Kidney (tissue), 14 donors: Measurements from ENCODE around the gene NRCAM. TPM values are rescaled to one million over a fixed set of nuclear protein-coding genes. Genes with fewer than 3 reads are reported as not detected.

Source experiments
- DNase-seq, 5 donors: peaks; one replicate each; pipeline ENCODE4 v3.0.0-alpha.2; 2013 to 2020
- FAIRE-seq: peaks from 2 replicates; lab custom pipeline; 2012; peaks lifted over from hg19 to GRCh38; lab: Jason Lieb, UNC
- H3K27ac ChIP-seq, 2 donors: one replicate each; pipeline ENCODE4 v1.7.0; 2013; ENCODE audit warnings: low read depth in 2 of 2, low read length in 2 of 2, inconsistent platforms in 1 of 2
- H3K27me3 ChIP-seq: one replicate; pipeline ENCODE4 v1.7.1; 2013; ENCODE audit warnings: low read length, inconsistent platforms; ENCODE audit not compliant: control insufficient read depth, insufficient read depth
- H3K36me3 ChIP-seq, 3 donors: one replicate each; pipeline versions ENCODE4 v1.7.0 to v1.7.1; 2013; ENCODE audit warnings: low read length in 3 of 3, control low read depth in 1 of 3, inconsistent platforms in 1 of 3; ENCODE audit not compliant: insufficient read depth in 3 of 3, control insufficient read depth in 2 of 3
- H3K4me1 ChIP-seq, 3 donors: one replicate each; pipeline versions ENCODE4 v1.7.0 to v1.7.1; 2013; ENCODE audit warnings: low read length in 3 of 3, inconsistent platforms in 1 of 3, low read depth in 1 of 3; ENCODE audit not compliant: control insufficient read depth in 2 of 3, insufficient read depth in 2 of 3
- H3K4me3 ChIP-seq, 3 donors: one replicate each; pipeline versions ENCODE4 v1.7.0 to v1.8.1; 2013; ENCODE audit warnings: low read length in 3 of 3, control low read depth in 1 of 3, inconsistent platforms in 1 of 3
- H3K9ac ChIP-seq, 3 donors: one replicate each; pipeline versions ENCODE4 v1.7.0 to v1.7.1; 2013; ENCODE audit warnings: low read length in 3 of 3, control low read depth in 1 of 3, inconsistent platforms in 1 of 3
- H3K9me3 ChIP-seq, 3 donors: one replicate each; pipeline versions ENCODE4 v1.7.0 to v1.7.1; 2013; ENCODE audit warnings: low read length in 3 of 3, control low read depth in 1 of 3, inconsistent platforms in 1 of 3; ENCODE audit not compliant: control insufficient read depth in 2 of 3, insufficient read depth in 1 of 3
- CTCF ChIP-seq: IDR thresholded peaks from 3 replicates; pipeline ENCODE4 v1.5.1; 2012; ENCODE audit warnings: mild to moderate bottlenecking, moderate library complexity, borderline replicate concordance; ENCODE audit not compliant: insufficient read depth; ENCODE audit errors: extremely low read depth
- intact Hi-C: fragments of 100-400 bp; cut with DNase I; formaldehyde crosslinking; loops from one replicate; pipeline ENCODE4 v1.11.1; 2022
- polyA plus RNA-seq: library from polyadenylated mRNA; stranded (reverse); fragments of 350-450 nt; fragmentation: Illumina TruSeq; extraction: RNeasy Lipid Tissue Mini Kit (QIAGEN cat#74804); gene quantifications from one replicate; pipeline ENCODE4 v1.2.3, GENCODE V29; 2014; ENCODE audit warnings: low read depth, low replicate concordance; ENCODE audit not compliant: insufficient read depth
- total RNA-seq: library from RNA; stranded (reverse); fragmentation: NEBNext Ultra II Directional; extraction: Animal tissue kit (Norgen Biotek cat#: 25700); gene quantifications from one replicate; pipeline ENCODE4 v1.2.1, GENCODE V29; 2021
- donor health status: control.
- donor health status: control.
- donor health status: control.
- donor health status: control.
- donor health status: control.
- donor health status: DM: yes; HTN: yes; CAD: no.
- donor health status: Normal renal cell carcinoma (clear cell type).

NRCAM gene
- total and polyA plus RNA-seq, 2 donors from 2014 or later: 16.8 to 20.6 TPM

GRCh38 chr7:108104324-108104723 is 351.9 kb downstream of the NRCAM start:
- no peak for DNase-seq
- H3K9ac ChIP-seq: no peak overlapping the region
- no peak for FAIRE-seq
- no peaks in the 10 kb centered on the region for H3K36me3 ChIP-seq
- intact Hi-C loops: no loop called here
- no peaks in the 10 kb centered on the region for H3K27me3 ChIP-seq
- H3K4me1 ChIP-seq: peaks cover 0 to 8% (median 0%) of the 10 kb centered on the region in 3 donors
- H3K9me3 ChIP-seq: no peaks in the 10 kb centered on the region
- H3K4me3 ChIP-seq: no peak overlapping the region
- H3K27ac ChIP-seq: no peak overlapping the region
- TF ChIP-seq CTCF: no peak

- H3K27me3 ChIP-seq: no peaks in the 10 kb centered on the region
- H3K9ac ChIP-seq: no peak overlapping the region
- H3K4me1 ChIP-seq: peaks cover 0 to 2% (median 0%) of the 10 kb centered on the region in 3 donors
- no peaks in the 10 kb centered on the region for H3K9me3 ChIP-seq
- H3K27ac ChIP-seq: no peak overlapping the region
- no peak for TF ChIP-seq CTCF
- no peak for DNase-seq
- intact Hi-C loops: no loop called here
- no peaks in the 10 kb centered on the region for H3K36me3 ChIP-seq
- H3K4me3 ChIP-seq: no peak overlapping the region
- FAIRE-seq: no peak
Measured at GRCh38 chr7:108103558-108104298, 352.5 kb downstream of the NRCAM start.

GRCh38 chr7:108102671-108103312 is 353.4 kb downstream of the NRCAM start:
- H3K4me3 ChIP-seq: no peak overlapping the region
- TF ChIP-seq CTCF: no peak
- no peak for DNase-seq
- no peak overlapping the region for H3K27ac ChIP-seq
- no peaks in the 10 kb centered on the region for H3K9me3 ChIP-seq
- intact Hi-C loops: no loop called here
- H3K36me3 ChIP-seq: no peaks in the 10 kb centered on the region
- H3K9ac ChIP-seq: no peak overlapping the region
- FAIRE-seq: no peak
- H3K4me1 ChIP-seq: no peaks in the 10 kb centered on the region
- no peaks in the 10 kb centered on the region for H3K27me3 ChIP-seq
